GM23248 (cell line): ENCODE results near the gene TEAD1. TPM values are rescaled to one million over a fixed set of nuclear protein-coding genes. Genes with fewer than 3 reads are reported as not detected.

Experiments
- DNase-seq: peaks from one replicate; pipeline ENCODE4 v3.0.0-alpha.2; 2015
- H2AFZ ChIP-seq: fragments of 200-600 bp; sonication (generic); 2 replicates; pipeline ENCODE4 v1.6.1; 2016; ENCODE audit warnings: antibody characterized with exemption
- H3F3A ChIP-seq: fragments of 200-600 bp; sonication (generic); 2 replicates; pipeline ENCODE4 v1.6.1; 2016; ENCODE audit warnings: mild to moderate bottlenecking, antibody characterized with exemption, mixed run types; ENCODE audit not compliant: insufficient read depth
- H3K27ac ChIP-seq: fragments of 200-600 bp; sonication (generic); 2 replicates; pipeline ENCODE4 v1.5.1; 2016; ENCODE audit warnings: mild to moderate bottlenecking
- H3K27me3 ChIP-seq: fragments of 200-600 bp; sonication (generic); replicated peaks from 2 replicates; pipeline ENCODE4 v1.6.1; 2016; ENCODE audit warnings: mild to moderate bottlenecking; ENCODE audit not compliant: insufficient read depth
- H3K36me3 ChIP-seq: fragments of 200-600 bp; sonication (generic); 2 replicates; pipeline ENCODE4 v1.6.1; 2016; ENCODE audit warnings: low read depth, mild to moderate bottlenecking
- H3K4me1 ChIP-seq: fragments of 200-600 bp; sonication (generic); 2 replicates; pipeline ENCODE4 v1.6.1; 2016; ENCODE audit warnings: mild to moderate bottlenecking; ENCODE audit not compliant: insufficient read depth
- H3K4me2 ChIP-seq: fragments of 200-600 bp; sonication (generic); one replicate; pipeline ENCODE4 v1.6.1; 2016; ENCODE audit warnings: mild to moderate bottlenecking; ENCODE audit not compliant: unreplicated experiment
- H3K4me3 ChIP-seq: fragments of 200-600 bp; sonication (generic); 2 replicates; pipeline ENCODE4 v1.5.1; 2016; ENCODE audit warnings: mild to moderate bottlenecking
- H3K79me2 ChIP-seq: fragments of 200-600 bp; sonication (generic); 2 replicates; pipeline ENCODE4 v1.6.1; 2016; ENCODE audit warnings: mild to moderate bottlenecking; ENCODE audit not compliant: insufficient read depth
- H3K9ac ChIP-seq: fragments of 200-600 bp; sonication (generic); 2 replicates; pipeline ENCODE4 v1.6.1; 2016; ENCODE audit warnings: mild to moderate bottlenecking
- H3K9me2 ChIP-seq: fragments of 200-600 bp; sonication (generic); 2 replicates; pipeline ENCODE4 v1.6.1; 2016; ENCODE audit warnings: mixed run types, mild to moderate bottlenecking, moderate library complexity; ENCODE audit not compliant: insufficient read depth
- H3K9me3 ChIP-seq: fragments of 200-600 bp; sonication (generic); one replicate; pipeline ENCODE4 v1.6.1; 2017; ENCODE audit warnings: low read depth
- H4K20me1 ChIP-seq: fragments of 200-600 bp; sonication (generic); 2 replicates; pipeline ENCODE4 v1.6.0; 2016; ENCODE audit not compliant: insufficient read depth
- EZH2 ChIP-seq: fragments of 200-600 bp; sonication (generic); IDR thresholded peaks from 2 replicates; pipeline ENCODE4 v1.6.1; 2018; ENCODE audit warnings: antibody characterized with exemption, mild to moderate bottlenecking; ENCODE audit not compliant: insufficient read depth, poor library complexity, severe bottlenecking
- EZH2phosphoT487 ChIP-seq: fragments of 200-600 bp; sonication (generic); IDR thresholded peaks from 2 replicates; pipeline ENCODE4 v1.6.1; 2018; ENCODE audit warnings: antibody characterized with exemption, moderate library complexity, mild to moderate bottlenecking, low read depth; ENCODE audit not compliant: insufficient read depth
- WGBS, 2 experiments: methylation state at CpG; one replicate each; pipeline ENCODE4 v1.1.6; 2015 to 2017; ENCODE audit warnings: low lambda C conversion rate in 2 of 2, low coverage in 1 of 2; ENCODE audit errors: missing lambda C conversion rate in 2 of 2; 5-methylcytosine and 5-hydroxymethylcytosine counted together
- in situ Hi-C: fragments of 300-500 bp; cut with MboI; formaldehyde crosslinking; loops from 2 replicates; pipeline ENCODE4 v1.15.0; 2020
- polyA plus RNA-seq: library from polyadenylated mRNA; unstranded; fragments of >200 nt; fragmentation: Nextera tagmentation; extraction: Ambion mirVana; gene quantifications from 2 replicates; pipeline ENCODE4 v1.2.1, GENCODE V29; 2016
- total RNA-seq: library from RNA; depleted of rRNA; stranded (reverse); fragments of >200 nt; shearing (Covaris generic); gene quantifications from 2 replicates; pipeline ENCODE4 v1.2.3, GENCODE V29; 2014

The TEAD1 gene
- total and polyA plus RNA-seq, 2 experiments from 2014 or later: 52.3 to 144 TPM

DNA sequence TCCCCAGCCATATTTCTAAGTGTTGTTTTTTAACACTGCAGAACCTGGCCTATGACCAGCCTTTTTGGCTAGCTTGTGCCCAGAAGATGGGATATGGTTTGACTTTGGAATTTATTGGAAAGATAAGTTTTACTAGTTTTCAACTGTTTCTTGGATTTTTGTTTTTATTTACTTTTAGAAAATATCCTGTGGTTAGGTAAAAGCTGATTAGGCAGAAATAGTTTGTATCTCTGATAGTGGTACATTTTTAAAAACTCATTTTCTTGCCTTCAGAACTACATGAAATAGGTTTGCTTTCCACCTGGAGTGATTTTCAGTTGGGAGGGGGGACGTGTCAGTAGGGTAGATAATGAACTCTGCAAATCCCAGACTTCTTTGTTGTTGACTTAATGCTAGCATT lies 243.6 kb downstream of the TEAD1 start:
- Histone ChIP-seq H3K9me3 (no peaks in the 10 kb centered on the region), H3K79me2 (peaks cover 77% of the 10 kb centered on the region), H2AFZ (no peak overlapping the region), H3K4me1 (peaks cover 17% of the 10 kb centered on the region), H3K27ac (no peak overlapping the region), H4K20me1 (no peaks in the 10 kb centered on the region), H3K9ac (no peak overlapping the region), H3K27me3 (no peaks in the 10 kb centered on the region), H3K4me2 (no peak overlapping the region), H3F3A (peaks cover 34% of the 10 kb centered on the region), H3K36me3 (peaks cover 12% of the 10 kb centered on the region), H3K9me2 (no peaks in the 10 kb centered on the region), H3K4me3 (no peak overlapping the region)
- in situ Hi-C loops: no loop called here
- no peak for DNase-seq
- 100% methylated on average over 1 of the region's 1 CpG for WGBS, 2 experiments
- TF ChIP-seq EZH2phosphoT487 (no peak), EZH2 (no peak)

DNA sequence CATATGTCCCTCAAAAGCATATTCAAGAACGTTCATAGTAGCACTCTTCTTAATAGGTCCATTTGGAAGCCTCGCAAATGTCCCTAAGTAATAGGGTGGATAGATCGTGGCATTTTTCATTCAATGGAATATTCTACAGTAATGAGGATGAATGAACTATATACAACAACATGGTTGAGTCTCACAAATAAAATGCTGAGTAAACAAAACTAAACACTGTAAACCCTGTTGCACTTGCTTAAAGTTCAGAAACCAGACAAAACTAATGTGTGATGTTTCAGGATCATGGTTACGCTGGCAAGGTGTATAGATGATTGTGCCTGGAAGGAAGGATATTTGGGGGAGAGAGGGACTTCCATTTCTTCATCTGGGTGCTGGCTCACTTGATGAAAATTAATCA lies 244.4 kb downstream of the TEAD1 start:
- no peak for DNase-seq
- 96 to 99% methylated on average over 4 of the region's 4 CpGs for WGBS, 2 experiments
- Histone ChIP-seq H3K9me3 (no peaks in the 10 kb centered on the region), H3K4me1 (peaks cover 17% of the 10 kb centered on the region), H3K79me2 (peaks cover 77% of the 10 kb centered on the region), H3K36me3 (peaks cover 12% of the 10 kb centered on the region), H3F3A (peaks cover 30% of the 10 kb centered on the region), H3K4me2 (no peak overlapping the region), H3K27ac (no peak overlapping the region), H3K4me3 (no peak overlapping the region), H3K9me2 (no peaks in the 10 kb centered on the region), H2AFZ (no peak overlapping the region), H3K9ac (no peak overlapping the region), H4K20me1 (no peaks in the 10 kb centered on the region), H3K27me3 (no peaks in the 10 kb centered on the region)
- in situ Hi-C loops: no loop called here
- TF ChIP-seq EZH2phosphoT487: no peak
- TF ChIP-seq EZH2: no peak

DNA sequence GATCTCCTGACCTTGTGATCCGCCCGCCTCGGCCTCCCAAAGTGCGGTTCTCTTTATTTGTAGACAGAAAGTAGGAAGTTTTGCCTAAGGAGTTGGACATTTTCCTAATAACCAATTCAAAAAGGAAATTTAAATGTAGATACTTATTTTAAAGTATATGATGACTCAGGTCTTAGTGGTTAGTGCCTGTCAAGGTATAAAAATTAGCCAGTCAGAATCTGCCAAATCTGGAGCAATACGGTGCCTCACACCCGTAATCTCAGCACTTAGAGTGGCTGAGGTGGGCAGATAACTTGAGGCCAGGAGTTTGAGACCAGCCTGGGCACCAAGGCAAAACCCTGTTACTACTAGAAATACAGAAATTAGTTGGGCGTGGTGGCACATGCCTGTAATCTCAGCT lies 248.2 kb downstream of the TEAD1 start:
- Histone ChIP-seq H4K20me1 (no peaks in the 10 kb centered on the region), H3K79me2 (peaks cover 74% of the 10 kb centered on the region), H3F3A (0 out of 2 replicates have a peak, but pooled peaks cover 4% of the 10 kb centered on the region), H3K27me3 (no peaks in the 10 kb centered on the region), H3K9me2 (no peaks in the 10 kb centered on the region), H3K9me3 (no peaks in the 10 kb centered on the region), H3K27ac (no peak overlapping the region), H3K9ac (no peak overlapping the region), H3K4me2 (no peak overlapping the region), H3K36me3 (peaks cover 16% of the 10 kb centered on the region), H2AFZ (no peak overlapping the region), H3K4me3 (no peak overlapping the region), H3K4me1 (no peaks in the 10 kb centered on the region)
- no peak for TF ChIP-seq EZH2phosphoT487
- TF ChIP-seq EZH2: no peak
- in situ Hi-C loops: no loop called here
- WGBS, 2 experiments: 95 to 97% methylated on average over 7 of the region's 7 CpGs
- no peak for DNase-seq

DNA sequence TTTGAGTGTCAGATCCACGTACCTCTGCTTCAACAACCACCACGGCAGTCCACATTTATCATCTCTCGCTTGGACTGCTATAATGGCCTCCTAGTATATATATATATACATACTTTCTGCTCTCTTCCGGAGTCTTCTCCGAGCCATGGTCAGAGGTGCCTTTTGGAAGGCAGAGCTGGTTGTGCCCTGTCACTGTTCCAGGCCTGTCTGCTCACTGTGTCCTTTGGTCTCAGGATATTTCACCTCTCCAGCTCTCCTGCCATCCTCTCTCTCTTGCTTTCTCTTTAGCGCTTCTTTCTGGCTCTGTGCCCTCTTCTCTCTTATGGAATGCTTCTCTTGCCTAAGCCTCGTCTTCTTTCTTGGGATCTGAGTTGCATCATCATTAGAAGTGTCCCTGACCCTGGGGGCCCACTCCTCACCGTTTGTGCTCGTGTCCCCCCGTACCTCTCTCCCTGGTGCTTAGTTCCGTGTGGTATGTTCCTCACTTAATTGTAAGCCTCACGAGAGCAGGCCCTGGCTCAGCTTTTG lies 248.8 kb downstream of the TEAD1 start:
- no peaks in the 10 kb centered on the region for H3K4me1 ChIP-seq
- H3K9me2 ChIP-seq: no peaks in the 10 kb centered on the region
- peaks cover 72% of the 10 kb centered on the region for H3K79me2 ChIP-seq
- in situ Hi-C loops: no loop called here
- no peaks in the 10 kb centered on the region for H3K27me3 ChIP-seq
- H3K9me3 ChIP-seq: no peaks in the 10 kb centered on the region
- no peak overlapping the region for H3K4me3 ChIP-seq
- H4K20me1 ChIP-seq: no peaks in the 10 kb centered on the region
- no peak for TF ChIP-seq EZH2
- TF ChIP-seq EZH2phosphoT487: no peak
- no peak for DNase-seq
- no peak overlapping the region for H3K4me2 ChIP-seq
- no peak overlapping the region for H2AFZ ChIP-seq
- H3F3A ChIP-seq: 0 out of 2 replicates have a peak, but pooled peaks cover 4% of the 10 kb centered on the region
- 89 to 92% methylated on average over 12 of the region's 12 CpGs for WGBS, 2 experiments
- H3K36me3 ChIP-seq: peaks cover 16% of the 10 kb centered on the region
- no peak overlapping the region for H3K9ac ChIP-seq
- H3K27ac ChIP-seq: no peak overlapping the region
